GM12878 (cell line): Measurements from ENCODE around the gene DDAH1. TPM values are rescaled to one million over a fixed set of nuclear protein-coding genes. Genes with fewer than 3 reads are reported as not detected.

Experiments used
- ATAC-seq: fragments of 200-7000 bp; cut with Tn5 transposase; 3 replicates; pipeline ENCODE4 v1.9.1; 2020; ENCODE audit warnings: mild to moderate bottlenecking, moderate library complexity
- BruUV-seq: library from RNA; stranded (reverse); fragments of 400-500 nt; replicated peaks from 2 replicates; lab custom pipeline; 2021; lab: Mats Ljungman, UMichigan
- CTCF ChIA-PET: fragments of 300-600 bp; sonication (Branson Sonifier 250); formaldehyde crosslinking; extraction: SDS; loops from one replicate; lab custom pipeline; 2021; ENCODE audit warnings: inconsistent platforms; lab: Yijun Ruan, JAX
- POLR2A ChIA-PET: fragments of 350-600 bp; formaldehyde crosslinking; extraction: SDS; loops from one replicate; lab custom pipeline; 2021; ENCODE audit warnings: inconsistent platforms; lab: Charles Lee
- RAD21 ChIA-PET: fragments of 300-600 bp; sonication (Branson Sonifier 250); formaldehyde crosslinking; loops from one replicate; lab custom pipeline; 2023; ENCODE audit warnings: antibody characterized with exemption; ENCODE audit not compliant: unreplicated experiment; lab: Charles Lee
- SMC1A ChIA-PET: fragments of 300-600 bp; sonication (Branson Sonifier 250); formaldehyde crosslinking; loops from one replicate; lab custom pipeline; 2023; ENCODE audit not compliant: unreplicated experiment, uncharacterized antibody; lab: Charles Lee
- DNase-seq: peaks from one replicate; pipeline ENCODE4 v3.0.0-alpha.2; 2011; ENCODE audit warnings: low read depth, low spot score
- FAIRE-seq: peaks from 3 replicates; lab custom pipeline; 2011; peaks lifted over from hg19 to GRCh38; lab: Jason Lieb, UNC
- H2AFZ ChIP-seq: 2 replicates; pipeline ENCODE4 v1.6.0; 2011; ENCODE audit warnings: low read depth, low read length, control low read depth; ENCODE audit not compliant: control insufficient read depth
- H3K27ac ChIP-seq: 2 replicates; pipeline ENCODE4 v1.5.1; 2011; ENCODE audit warnings: control low read depth; ENCODE audit not compliant: control insufficient read depth, insufficient read depth
- H3K27me3 ChIP-seq, 2 experiments: replicated peaks in 1 of 2; 2 replicates each; pipeline versions ENCODE4 v1.6.0 to v1.6.1; 2011; ENCODE audit warnings: low read length in 1 of 2; ENCODE audit not compliant: control insufficient read depth in 2 of 2, insufficient read depth in 2 of 2
- H3K36me3 ChIP-seq, 2 experiments: 2 replicates each; pipeline ENCODE4 v1.5.1; 2011; ENCODE audit warnings: low read length in 1 of 2; ENCODE audit not compliant: control insufficient read depth in 2 of 2, insufficient read depth in 2 of 2
- H3K4me1 ChIP-seq: 2 replicates; pipeline ENCODE4 v1.6.1; 2011; ENCODE audit warnings: mild to moderate bottlenecking, low read length, moderate library complexity, mixed read lengths; ENCODE audit not compliant: control insufficient read depth, insufficient read depth
- H3K4me2 ChIP-seq: 2 replicates; pipeline ENCODE4 v1.6.0; 2011; ENCODE audit warnings: control low read depth; ENCODE audit not compliant: control insufficient read depth, insufficient read depth
- H3K4me3 ChIP-seq: fragments of 200-600 bp; sonication (generic); 2 replicates; pipeline ENCODE4 v1.5.1; 2016
- H3K79me2 ChIP-seq: 2 replicates; pipeline ENCODE4 v1.6.0; 2011; ENCODE audit warnings: low read length; ENCODE audit not compliant: control insufficient read depth, insufficient read depth
- H3K9ac ChIP-seq: 2 replicates; pipeline ENCODE4 v1.8.0; 2011; ENCODE audit warnings: low read length, control low read depth, mixed read lengths; ENCODE audit not compliant: control insufficient read depth, insufficient read depth
- H3K9me3 ChIP-seq: replicated peaks from 3 replicates; pipeline ENCODE4 v1.5.1; 2011; ENCODE audit warnings: mild to moderate bottlenecking, low read length; ENCODE audit not compliant: control insufficient read depth, insufficient read depth
- H4K20me1 ChIP-seq: 2 replicates; pipeline ENCODE4 v1.6.0; 2011; ENCODE audit not compliant: control insufficient read depth, insufficient read depth
- BCLAF1 ChIP-seq: fragments of 450-650 bp; IDR thresholded peaks from 2 replicates; pipeline ENCODE4 v1.6.1; 2017; ENCODE audit warnings: antibody characterized with exemption, mild to moderate bottlenecking, moderate library complexity
- TCF3 ChIP-seq: IDR thresholded peaks from 2 replicates; pipeline ENCODE4 v1.6.1; 2012; ENCODE audit warnings: low read depth, mild to moderate bottlenecking, low read length, borderline replicate concordance; ENCODE audit not compliant: insufficient read depth
- WGBS: methylation state at CpG from one replicate; pipeline ENCODE4 v1.1.6; 2016; ENCODE audit warnings: low lambda C conversion rate; ENCODE audit not compliant: insufficient replicate concordance, insufficient coverage; ENCODE audit errors: missing lambda C conversion rate; 5-methylcytosine and 5-hydroxymethylcytosine counted together
- in situ Hi-C: fragments of 300-500 bp; cut with MboI; formaldehyde crosslinking; loops from 9 replicates; pipeline ENCODE4 v1.14.3; 2018; ENCODE audit warnings: mixed read lengths
- intact Hi-C: fragments of 100-400 bp; cut with micrococcal nuclease; formaldehyde crosslinking; loops from one replicate; pipeline ENCODE4 v1.14.2; 2022; ENCODE audit not compliant: unreplicated experiment
- polyA plus RNA-seq, 11 experiments: library from polyadenylated mRNA; depleted of rRNA in 4 of 11; unstranded in 6 of 11; stranded (reverse) in 5 of 11; fragments of >200 nt; fragmentation: Nextera tagmentation in 4 of 11; fragmentation: Illumina TruSeq in 1 of 11; extraction: Ambion mirVana in 4 of 11; extraction: Trizol in 1 of 11; gene quantifications; 1 replicate in 1 of 11; 2 replicates in 10 of 11; pipeline versions ENCODE4 v1.2.1 to v1.2.3, GENCODE V29; 2011 to 2016; ENCODE audit warnings: inconsistent platforms in 2 of 11, missing spikeins in 2 of 11, low read depth in 1 of 11
- total RNA-seq, 4 experiments: library from RNA; depleted of rRNA in 3 of 4; stranded (reverse); fragments of >200 nt in 3 of 4; fragmentation: Illumina TruSeq in 1 of 4; extraction: Trizol in 1 of 4; gene quantifications; 2 replicates each; pipeline versions ENCODE4 v1.2.1 to v1.2.3, GENCODE V29; 2013 to 2021

Gene DDAH1
- total and polyA plus RNA-seq, 10 of the 15 experiments (the other 5 are each of a cell fraction or from before 2014, with no cell fraction given): 0.07 to 0.88 (median 0.27) TPM; not detected in 6

DNA sequence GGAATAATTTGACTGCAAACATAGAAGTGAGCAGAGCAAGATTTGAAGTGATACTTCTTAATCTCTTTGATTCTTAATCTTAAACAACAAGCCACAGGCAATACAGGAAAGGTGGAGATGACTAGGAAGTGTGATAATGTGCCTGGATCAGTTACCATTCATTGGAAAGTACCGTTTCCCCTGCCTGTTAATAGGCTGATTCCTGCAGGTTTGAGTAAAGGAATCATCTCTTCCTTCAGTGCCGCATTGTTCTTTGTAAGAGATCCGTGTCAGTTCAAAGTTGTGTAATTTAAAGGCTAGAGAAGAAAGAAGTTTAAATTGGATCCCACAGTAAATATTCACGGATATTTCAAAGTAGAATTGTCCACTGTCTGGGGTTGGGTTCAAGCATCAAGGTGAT, 145.0 kb downstream of the DDAH1 start:
- intact Hi-C loops: no loop called here
- no TSS peak for BruUV-seq
- no peak overlapping the region for H3K9ac ChIP-seq

More for the DNA sequence above, 145.0 kb downstream of the DDAH1 start:
- ChIA-PET POLR2A (no interaction called here), CTCF (interaction anchor here (0.6 kb wide), 1 partner anchor 8 kb away, joined by 3 read pairs; no protein-coding TSS in a partner anchor), SMC1A (no interaction called here), RAD21 (no interaction called here)
- TF ChIP-seq TCF3: no peak
- TF ChIP-seq BCLAF1: no peak
- H3K4me2 ChIP-seq: no peak overlapping the region
- no peaks in the 10 kb centered on the region for H4K20me1 ChIP-seq
- H3K36me3 ChIP-seq: no peaks in the 10 kb centered on the region
- H3K27me3 ChIP-seq: no peaks in the 10 kb centered on the region; a peak in 1 of 4 replicates
- no peak overlapping the region for H2AFZ ChIP-seq
- no peak for ATAC-seq
- no peak overlapping the region for H3K27ac ChIP-seq
- in situ Hi-C loops: loop anchor here (25.0 kb wide), 1 partner anchor 692 kb away; no protein-coding TSS in a partner anchor
- WGBS: 57% methylated on average over 4 of the region's 4 CpGs
- no peaks in the 10 kb centered on the region for H3K4me1 ChIP-seq
- H3K79me2 ChIP-seq: no peaks in the 10 kb centered on the region
- no peak for FAIRE-seq
- DNase-seq: no peak
- no peaks in the 10 kb centered on the region for H3K9me3 ChIP-seq
- H3K4me3 ChIP-seq: no peak overlapping the region
